Ishikawa (cell line): Measurements from ENCODE around the gene CREBRF.

Source experiments
- CEBPB ChIP-seq: IDR thresholded peaks from 2 replicates; pipeline ENCODE4 v1.6.1; 2012
- CREB1 ChIP-seq: IDR thresholded peaks from 2 replicates; pipeline ENCODE4 v1.6.1; 2012; ENCODE audit warnings: low read depth
- EGR1 ChIP-seq: IDR thresholded peaks from 2 replicates; pipeline ENCODE4 v1.6.1; 2012
- EP300 ChIP-seq: IDR thresholded peaks from 2 replicates; pipeline ENCODE4 v1.6.1; 2012; ENCODE audit warnings: borderline replicate concordance
- FOXM1 ChIP-seq: IDR thresholded peaks from 2 replicates; pipeline ENCODE4 v1.6.1; 2012; ENCODE audit warnings: low read depth, borderline replicate concordance
- NFIC ChIP-seq: IDR thresholded peaks from 2 replicates; pipeline ENCODE4 v1.6.1; 2012
- RAD21 ChIP-seq: IDR thresholded peaks from 2 replicates; pipeline ENCODE4 v1.6.1; 2012; ENCODE audit warnings: low read depth
- TAF1 ChIP-seq: IDR thresholded peaks from 2 replicates; pipeline ENCODE4 v1.6.1; 2012; ENCODE audit warnings: low read depth, mild to moderate bottlenecking
- TCF12 ChIP-seq: IDR thresholded peaks from 2 replicates; pipeline ENCODE4 v1.6.1; 2012; ENCODE audit warnings: low read depth
- TEAD4 ChIP-seq: IDR thresholded peaks from 2 replicates; pipeline ENCODE4 v1.6.1; 2012
- YY1 ChIP-seq: IDR thresholded peaks from 2 replicates; pipeline ENCODE4 v1.6.1; 2012; ENCODE audit warnings: low read depth
- ZBTB7A ChIP-seq: IDR thresholded peaks from 2 replicates; pipeline ENCODE4 v1.6.1; 2012; ENCODE audit warnings: low read depth
- TF ChIP-seq, protein P1 (sequence below): IDR thresholded peaks from 2 replicates; pipeline ENCODE4 v1.6.1; 2012
- TF ChIP-seq, protein P2 (sequence below): IDR thresholded peaks from 2 replicates; pipeline ENCODE4 v1.6.1; 2012
- TF ChIP-seq, protein P3 (sequence below): IDR thresholded peaks from 2 replicates; pipeline ENCODE4 v1.6.1; 2012; ENCODE audit warnings: low read depth, mild to moderate bottlenecking

The CREBRF gene

DNA sequence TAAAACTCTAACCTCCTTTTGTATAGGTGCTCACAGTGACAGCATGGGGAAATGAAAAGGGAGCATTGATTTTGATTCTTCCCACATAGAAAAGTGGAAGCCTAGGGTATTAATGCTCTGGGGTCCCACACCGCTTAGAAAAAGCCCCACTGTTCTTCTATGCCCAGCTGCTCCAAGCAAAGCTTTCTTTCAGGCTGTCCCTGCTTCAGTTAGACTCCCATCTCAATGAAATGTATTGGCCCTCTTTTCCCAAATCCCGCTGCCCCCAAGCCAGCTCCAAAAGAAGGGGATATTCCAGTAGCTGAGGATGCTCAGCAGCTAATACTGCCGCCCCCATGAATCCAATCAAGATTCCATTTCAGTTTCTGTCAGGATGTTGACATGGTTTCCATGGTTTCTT is 17.0 kb upstream of the CREBRF start:
- no peak for TF ChIP-seq TEAD4
- no peak for TF ChIP-seq YY1
- TF ChIP-seq, protein P1, sequence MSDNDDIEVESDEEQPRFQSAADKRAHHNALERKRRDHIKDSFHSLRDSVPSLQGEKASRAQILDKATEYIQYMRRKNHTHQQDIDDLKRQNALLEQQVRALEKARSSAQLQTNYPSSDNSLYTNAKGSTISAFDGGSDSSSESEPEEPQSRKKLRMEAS, result no peak
- no peak for TF ChIP-seq FOXM1
- TF ChIP-seq NFIC, result no peak
- TF ChIP-seq, protein P2, sequence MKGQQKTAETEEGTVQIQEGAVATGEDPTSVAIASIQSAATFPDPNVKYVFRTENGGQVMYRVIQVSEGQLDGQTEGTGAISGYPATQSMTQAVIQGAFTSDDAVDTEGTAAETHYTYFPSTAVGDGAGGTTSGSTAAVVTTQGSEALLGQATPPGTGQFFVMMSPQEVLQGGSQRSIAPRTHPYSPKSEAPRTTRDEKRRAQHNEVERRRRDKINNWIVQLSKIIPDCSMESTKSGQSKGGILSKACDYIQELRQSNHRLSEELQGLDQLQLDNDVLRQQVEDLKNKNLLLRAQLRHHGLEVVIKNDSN, result no peak
- TF ChIP-seq TAF1, result no peak
- TF ChIP-seq, protein P3, sequence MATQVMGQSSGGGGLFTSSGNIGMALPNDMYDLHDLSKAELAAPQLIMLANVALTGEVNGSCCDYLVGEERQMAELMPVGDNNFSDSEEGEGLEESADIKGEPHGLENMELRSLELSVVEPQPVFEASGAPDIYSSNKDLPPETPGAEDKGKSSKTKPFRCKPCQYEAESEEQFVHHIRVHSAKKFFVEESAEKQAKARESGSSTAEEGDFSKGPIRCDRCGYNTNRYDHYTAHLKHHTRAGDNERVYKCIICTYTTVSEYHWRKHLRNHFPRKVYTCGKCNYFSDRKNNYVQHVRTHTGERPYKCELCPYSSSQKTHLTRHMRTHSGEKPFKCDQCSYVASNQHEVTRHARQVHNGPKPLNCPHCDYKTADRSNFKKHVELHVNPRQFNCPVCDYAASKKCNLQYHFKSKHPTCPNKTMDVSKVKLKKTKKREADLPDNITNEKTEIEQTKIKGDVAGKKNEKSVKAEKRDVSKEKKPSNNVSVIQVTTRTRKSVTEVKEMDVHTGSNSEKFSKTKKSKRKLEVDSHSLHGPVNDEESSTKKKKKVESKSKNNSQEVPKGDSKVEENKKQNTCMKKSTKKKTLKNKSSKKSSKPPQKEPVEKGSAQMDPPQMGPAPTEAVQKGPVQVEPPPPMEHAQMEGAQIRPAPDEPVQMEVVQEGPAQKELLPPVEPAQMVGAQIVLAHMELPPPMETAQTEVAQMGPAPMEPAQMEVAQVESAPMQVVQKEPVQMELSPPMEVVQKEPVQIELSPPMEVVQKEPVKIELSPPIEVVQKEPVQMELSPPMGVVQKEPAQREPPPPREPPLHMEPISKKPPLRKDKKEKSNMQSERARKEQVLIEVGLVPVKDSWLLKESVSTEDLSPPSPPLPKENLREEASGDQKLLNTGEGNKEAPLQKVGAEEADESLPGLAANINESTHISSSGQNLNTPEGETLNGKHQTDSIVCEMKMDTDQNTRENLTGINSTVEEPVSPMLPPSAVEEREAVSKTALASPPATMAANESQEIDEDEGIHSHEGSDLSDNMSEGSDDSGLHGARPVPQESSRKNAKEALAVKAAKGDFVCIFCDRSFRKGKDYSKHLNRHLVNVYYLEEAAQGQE, result no peak

DNA sequence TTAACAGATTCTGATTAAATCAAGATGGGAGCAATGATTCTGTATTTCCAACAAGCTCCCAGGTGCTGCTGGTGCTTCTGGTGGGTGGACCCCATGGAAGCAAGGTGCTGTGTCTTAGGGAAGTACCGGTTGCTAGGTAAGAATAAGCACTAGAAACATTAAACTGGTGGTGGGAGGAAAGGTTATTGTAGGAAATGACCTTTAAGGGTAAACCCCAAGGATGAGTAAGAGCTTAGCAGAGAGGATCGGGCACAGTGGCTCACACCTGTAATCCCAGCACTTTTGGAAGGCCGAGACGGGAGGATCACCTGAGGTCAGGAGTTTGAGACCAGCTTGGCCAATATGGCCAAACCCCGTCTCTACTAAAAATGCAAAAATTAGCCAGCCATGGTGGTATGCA is 16.2 kb upstream of the CREBRF start:
- TF ChIP-seq TAF1 (no peak), TCF12 (no peak)
- TF ChIP-seq, protein P1, result no peak
- TF ChIP-seq, protein P3, result no peak

DNA sequence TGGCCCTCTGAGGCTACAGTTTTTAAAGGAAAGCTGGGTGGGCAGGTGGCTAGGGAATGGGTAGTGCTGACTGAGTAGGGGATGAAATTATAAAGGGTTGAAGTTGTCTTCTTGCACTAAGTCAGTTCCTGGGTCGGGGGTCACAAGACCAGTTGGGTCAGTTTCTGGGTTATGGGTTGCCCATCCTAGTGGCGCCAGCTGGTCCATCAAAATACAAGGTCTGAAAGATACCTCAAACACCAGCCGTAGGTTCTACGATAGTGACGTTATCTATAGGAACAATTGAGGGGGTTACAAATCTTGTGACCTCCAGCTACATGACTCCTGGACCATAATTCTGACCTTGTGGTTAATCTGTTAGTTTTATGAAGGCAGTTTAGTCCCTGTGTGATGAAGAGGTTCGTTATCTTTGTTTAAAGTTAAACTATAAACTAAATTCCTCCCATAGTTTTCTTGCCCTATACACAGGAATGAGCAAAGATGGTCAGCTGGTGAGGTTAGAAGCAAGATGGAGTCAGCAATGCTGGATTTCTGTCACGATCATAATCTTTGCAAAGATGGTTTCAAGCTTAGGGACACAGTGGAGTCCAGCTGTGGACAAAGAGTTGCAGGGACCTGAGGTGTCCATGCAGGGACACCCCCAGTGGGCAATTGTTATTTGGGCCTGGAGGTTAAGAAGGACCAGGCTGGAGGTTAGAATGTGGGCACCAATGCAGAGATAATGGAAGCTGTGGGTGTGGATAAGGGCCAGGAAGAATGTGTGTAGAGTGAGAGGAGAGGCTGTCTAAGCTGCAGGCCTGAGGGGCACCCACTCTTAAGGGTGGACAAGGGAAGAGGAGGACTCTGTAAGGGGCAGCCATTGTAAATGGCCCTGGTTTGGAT is 14.0 kb upstream of the CREBRF start:
- TF ChIP-seq TCF12, result no peak
- TF ChIP-seq ZBTB7A, result no peak
- no peak for TF ChIP-seq EP300
- TF ChIP-seq, protein P2, result no peak
- TF ChIP-seq CREB1, result no peak
- TF ChIP-seq TEAD4, result no peak
- no peak for TF ChIP-seq FOXM1
- TF ChIP-seq, protein P1, result no peak
- TF ChIP-seq TAF1, result no peak
- TF ChIP-seq EGR1, result no peak
- no peak for TF ChIP-seq NFIC
- TF ChIP-seq, protein P3, result no peak
- no peak for TF ChIP-seq CEBPB
- TF ChIP-seq YY1, result no peak
- TF ChIP-seq RAD21, result no peak

DNA sequence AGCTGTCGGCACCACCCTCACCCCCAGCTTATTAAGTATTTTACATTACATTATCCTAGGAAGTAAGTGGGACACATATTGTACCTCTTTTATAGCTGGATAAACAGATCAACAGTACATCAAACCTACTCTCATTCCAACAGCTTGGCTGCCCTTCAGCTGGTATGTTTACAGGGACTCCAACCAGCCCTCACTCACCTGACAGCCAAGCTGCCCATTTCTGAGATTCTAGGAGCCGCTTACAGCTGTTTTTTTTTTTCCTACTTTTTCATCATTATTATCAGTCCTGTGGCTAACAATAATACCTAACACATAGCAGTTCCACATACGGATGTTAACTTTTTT is 13.4 kb upstream of the CREBRF start:
- TF ChIP-seq TEAD4, result no peak
- TF ChIP-seq RAD21, result no peak
- no peak for TF ChIP-seq YY1
- TF ChIP-seq EGR1, result no peak
- no peak for TF ChIP-seq TCF12
- TF ChIP-seq, protein P1, result no peak
- no peak for TF ChIP-seq NFIC
- TF ChIP-seq TAF1, result no peak
- TF ChIP-seq, protein P2, result no peak
- TF ChIP-seq CEBPB, result no peak
- no peak for TF ChIP-seq ZBTB7A
- TF ChIP-seq CREB1, result no peak
- no peak for TF ChIP-seq EP300
- TF ChIP-seq, protein P3, result no peak
- TF ChIP-seq FOXM1, result no peak
